IMR-90 (cell line): ENCODE measurements around the gene RPP40.

ENCODE experiments used
- BHLHE40 ChIP-seq: fragments of 150-350 bp; IDR thresholded peaks from 2 replicates; pipeline ENCODE4 v1.6.1; 2016; ENCODE audit warnings: mild to moderate bottlenecking, low read depth, low read length
- CTCF ChIP-seq: conservative IDR thresholded peaks from 2 replicates; pipeline ENCODE4 v1.5.1; 2012; ENCODE audit warnings: mild to moderate bottlenecking, low read depth, low read length, improper control_type of control experiment
- FOS ChIP-seq: fragments of 150-350 bp; IDR thresholded peaks from 2 replicates; pipeline ENCODE4 v1.6.1; 2016; ENCODE audit warnings: low read depth, low read length
- MAFK ChIP-seq: IDR thresholded peaks from 2 replicates; pipeline ENCODE4 v1.6.1; 2012; ENCODE audit warnings: low read depth, low read length, improper control_type of control experiment
- MAZ ChIP-seq: IDR thresholded peaks from 2 replicates; pipeline ENCODE4 v1.6.1; 2012; ENCODE audit warnings: low read depth, mild to moderate bottlenecking, low read length, improper control_type of control experiment, moderate library complexity, borderline replicate concordance
- NFE2L2 ChIP-seq: fragments of 150-350 bp; IDR thresholded peaks from 2 replicates; pipeline ENCODE4 v1.6.1; 2016; ENCODE audit warnings: low read depth, mild to moderate bottlenecking, low read length
- POLR2A ChIP-seq: IDR thresholded peaks from 2 replicates; pipeline ENCODE4 v1.6.1; 2012; ENCODE audit warnings: mild to moderate bottlenecking, low read depth, low read length
- RAD21 ChIP-seq: IDR thresholded peaks from 2 replicates; pipeline ENCODE4 v1.6.1; 2012; ENCODE audit warnings: low read length, improper control_type of control experiment
- RFX5 ChIP-seq: IDR thresholded peaks from 2 replicates; pipeline ENCODE4 v1.8.0; 2012; ENCODE audit warnings: low read depth, mild to moderate bottlenecking, low read length, moderate library complexity
- SMC3 ChIP-seq: fragments of 150-350 bp; IDR thresholded peaks from 2 replicates; pipeline ENCODE4 v1.6.1; 2016; ENCODE audit warnings: low read depth, mild to moderate bottlenecking, antibody characterized with exemption, low read length, moderate library complexity
- USF2 ChIP-seq: fragments of 150-350 bp; IDR thresholded peaks from 2 replicates; pipeline ENCODE4 v1.6.1; 2017; ENCODE audit warnings: mild to moderate bottlenecking, antibody characterized with exemption, low read length, low read depth

GRCh38 chr6:5003604-5004372, at the start of gene RPP40:
- TF ChIP-seq CTCF (peak; percentile 77), POLR2A (0 out of 2 replicates have a peak, but pooled peaks have one; percentile 38), NFE2L2 (no peak), SMC3 (peak; percentile 23; the same call in 1 of the 2 replicates), RFX5 (no peak), USF2 (no peak), RAD21 (peak; percentile 43), FOS (no peak), BHLHE40 (no peak), MAFK (no peak), MAZ (peak; percentile 81; the same call in 1 of the 2 replicates)
